ENCODE measurements around the gene LRP6. TPM values are rescaled to one million over a fixed set of nuclear protein-coding genes. Genes with fewer than 3 reads are reported as not detected.
"Not testable (repeated sequence)": the region's sequence is repeated elsewhere in the genome, so short reads cannot be mapped to it uniquely, and the experiment has no call there.

The LRP6 gene
- total RNA-seq (2014; rRNA removed; shearing (Covaris generic)): 28.7 and 32.2 TPM in 2 replicates

GRCh38 chr12:12266873-12267741 lies at the start of gene LRP6:
TSS of gene LRP6 (minus strand) at chr12:12267044. CDS start at chr12:12266735, 309 bp downstream.
- DNase-seq (ENCODE audit: low spot score): peak; percentile 93

GRCh38 chr12:12315838-12316237 lies 49.0 kb upstream of the LRP6 start:
- DNase-seq (ENCODE audit: low spot score): no peak

DNA sequence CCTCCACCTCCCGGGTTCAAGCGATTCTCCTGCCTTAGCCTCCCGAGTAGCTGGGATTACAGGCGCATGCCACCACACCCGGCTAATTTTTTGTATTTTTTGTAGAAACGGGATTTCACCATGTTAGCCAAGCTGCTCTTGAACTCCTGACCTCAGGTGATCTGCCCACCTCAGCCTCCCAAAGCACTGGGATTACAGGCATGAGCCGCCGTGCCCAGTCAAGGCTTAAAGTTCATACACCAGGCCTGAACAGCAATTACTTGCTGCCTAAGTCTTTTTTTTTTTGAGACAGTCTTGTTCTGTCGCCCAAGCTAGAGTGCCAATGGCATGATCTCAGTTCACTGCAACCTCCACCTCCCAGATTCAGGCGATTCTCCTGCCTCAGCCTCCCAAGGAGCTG lies 43.9 kb upstream of the LRP6 start:
- not testable (repeated sequence) for DNase-seq (ENCODE audit: low spot score)

DNA sequence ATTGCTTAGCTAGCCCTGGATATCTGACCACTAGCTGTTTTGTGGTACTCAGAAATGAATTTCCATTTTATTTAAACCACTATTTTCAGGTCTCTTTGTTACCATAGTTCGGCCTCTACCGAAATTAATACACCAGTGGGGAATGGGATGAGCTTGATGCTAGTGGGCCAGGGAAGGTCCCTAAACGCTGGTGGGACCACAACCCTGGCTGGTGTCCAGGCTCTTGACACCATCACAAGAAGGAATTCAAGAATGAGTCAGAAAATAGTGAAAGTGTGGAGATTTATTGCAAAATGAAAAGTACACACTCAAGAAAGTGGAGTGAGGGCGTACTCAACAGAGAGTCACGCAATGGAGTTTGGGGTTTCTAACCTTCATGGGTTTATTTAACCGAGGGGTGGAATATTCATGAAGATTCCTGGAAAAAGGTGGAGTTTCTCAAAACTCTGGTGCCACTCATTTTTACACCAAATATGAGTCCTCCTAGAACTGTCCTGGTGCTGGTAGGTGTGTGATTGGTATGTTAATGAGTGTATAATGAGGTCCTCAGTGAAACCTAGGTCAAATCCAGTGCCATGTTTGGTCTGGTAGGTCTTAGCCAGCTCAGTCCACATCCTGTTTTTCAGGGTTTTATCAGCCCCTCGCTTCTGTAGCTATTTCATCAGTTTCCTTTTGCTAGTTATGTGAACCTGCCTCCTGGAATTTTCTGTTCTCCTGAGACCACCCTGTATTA lies 38.9 kb upstream of the LRP6 start:
- DNase-seq (ENCODE audit: low spot score): no peak

DNA sequence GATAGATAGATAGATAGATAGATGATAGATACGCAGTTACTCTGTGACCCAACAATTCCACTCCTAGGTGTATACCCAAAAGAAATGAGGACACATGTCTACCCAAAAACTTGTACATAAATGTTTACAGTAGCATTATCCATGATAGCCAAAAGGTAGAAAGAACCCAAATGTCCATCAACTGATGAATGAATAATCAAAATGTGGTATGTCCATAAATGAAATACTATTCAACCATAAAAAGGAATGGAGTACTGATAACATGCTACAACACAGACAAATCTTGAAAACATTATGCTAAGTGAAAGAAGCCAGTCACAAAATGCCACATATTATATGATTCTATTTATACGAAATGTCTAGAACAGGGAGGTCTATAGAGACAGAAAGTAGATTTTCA lies 36.1 kb upstream of the LRP6 start:
- no peak for DNase-seq (ENCODE audit: low spot score)

- DNase-seq (ENCODE audit: low spot score): no peak
These were observed 34.3 kb upstream of the LRP6 start for GRCh38 chr12:12301122-12301521.

- DNase-seq (ENCODE audit: low spot score): no peak
These were observed 30.5 kb upstream of the LRP6 start for GRCh38 chr12:12297201-12297830.

DNA sequence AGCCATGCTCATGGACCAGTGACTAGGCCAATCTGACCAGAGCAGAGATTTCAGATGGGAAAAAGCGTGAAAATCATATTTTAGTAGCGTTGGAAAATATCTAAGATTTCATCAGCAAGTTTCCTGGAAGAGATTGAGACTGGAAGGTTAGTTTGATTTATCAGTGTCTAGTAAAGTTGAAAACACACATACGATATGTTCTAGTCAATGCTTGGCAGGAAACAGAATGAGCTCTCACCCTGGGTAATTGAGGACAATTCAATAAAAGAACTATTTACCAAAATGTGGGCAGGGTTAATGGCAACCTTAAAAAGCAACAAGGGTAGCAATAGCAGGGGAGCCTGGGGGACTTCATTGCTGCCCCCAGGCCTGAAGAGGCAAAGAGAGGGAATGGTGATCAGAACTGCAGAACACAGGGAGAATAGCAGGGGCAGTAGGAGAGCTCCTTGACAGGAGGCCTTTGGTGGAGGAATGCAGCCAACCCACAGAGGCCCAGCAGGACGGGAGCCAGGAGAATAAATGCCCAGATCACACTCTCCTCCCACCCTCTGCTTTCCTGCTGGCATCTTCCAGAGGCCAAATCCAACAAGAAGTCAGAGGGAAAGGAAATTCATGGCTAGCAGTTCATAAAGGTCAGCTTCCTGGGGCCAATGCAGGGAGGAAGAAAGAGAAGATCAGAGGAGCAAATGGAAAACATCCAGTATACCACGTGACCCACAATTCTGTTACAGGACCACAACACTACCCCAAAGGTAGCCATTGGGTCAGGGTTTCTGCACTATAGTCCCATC lies 27.6 kb upstream of the LRP6 start:
- DNase-seq (ENCODE audit: low spot score): no peak

- DNase-seq (ENCODE audit: low spot score): no peak
These were observed 23.4 kb upstream of the LRP6 start for GRCh38 chr12:12290206-12290605.

DNA sequence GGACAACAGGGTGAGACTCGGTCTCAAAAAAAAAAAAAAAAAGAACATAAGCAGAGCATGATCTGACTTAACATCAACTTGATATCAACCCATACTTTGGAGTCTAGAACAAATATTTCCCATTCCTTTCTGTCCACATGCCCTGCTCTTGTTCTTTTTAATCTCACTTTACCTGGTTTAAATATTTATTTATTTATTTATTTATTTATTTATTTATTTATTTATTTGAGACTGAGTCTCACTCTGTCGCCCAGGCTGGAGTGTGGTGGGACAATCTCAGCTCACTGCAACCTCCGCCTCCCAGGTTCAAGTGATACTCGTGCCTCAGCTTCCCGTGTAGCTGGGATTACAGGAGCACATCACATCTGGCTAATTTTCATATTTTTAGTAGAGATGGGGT lies 19.6 kb upstream of the LRP6 start:
- DNase-seq (ENCODE audit: low spot score): no peak

GRCh38 chr12:12282761-12283425 lies 16.0 kb upstream of the LRP6 start:
- peak; percentile 26 for DNase-seq (ENCODE audit: low spot score)

- no peak for DNase-seq (ENCODE audit: low spot score)
These were observed 15.4 kb upstream of the LRP6 start for GRCh38 chr12:12282202-12282601.

DNA sequence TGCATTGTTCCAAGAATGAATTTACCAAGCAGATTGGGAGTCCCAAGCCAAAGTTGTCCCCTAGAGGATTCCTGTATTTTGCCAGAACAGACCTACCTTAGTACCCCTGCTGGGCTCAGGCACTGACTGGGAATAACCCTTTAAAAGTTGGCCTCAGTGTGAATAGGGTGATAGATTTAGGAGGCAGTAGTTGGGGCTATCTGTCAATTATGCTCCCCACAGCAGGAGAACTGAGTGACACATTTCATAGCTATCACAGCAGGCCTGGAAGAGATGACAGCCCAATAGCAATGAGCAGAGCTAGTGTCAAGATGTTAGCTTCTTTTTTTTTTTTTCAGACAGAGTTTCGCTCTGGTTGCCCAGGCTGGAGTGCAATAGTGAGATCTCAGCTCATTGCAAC lies 14.3 kb upstream of the LRP6 start:
- no peak for DNase-seq (ENCODE audit: low spot score)

DNA sequence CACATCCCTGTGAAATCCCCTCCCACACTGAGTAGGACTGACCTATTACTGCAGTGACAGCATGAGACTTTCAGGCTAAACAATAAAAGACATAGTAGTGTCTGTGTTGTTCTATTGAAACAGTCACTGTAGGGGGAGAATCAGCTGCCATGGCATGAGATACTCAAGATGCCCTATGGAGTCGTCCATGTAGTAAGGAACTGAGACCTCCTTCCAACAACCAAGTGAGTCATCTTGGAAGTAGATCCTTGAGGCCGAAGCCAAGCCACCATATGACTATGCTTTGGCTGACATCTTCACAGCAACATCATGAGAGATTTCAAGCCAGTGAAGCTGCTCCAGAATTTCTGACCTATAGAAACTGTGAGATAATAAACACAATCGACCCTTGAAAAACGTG lies 12.1 kb upstream of the LRP6 start:
- DNase-seq (ENCODE audit: low spot score): no peak

DNA sequence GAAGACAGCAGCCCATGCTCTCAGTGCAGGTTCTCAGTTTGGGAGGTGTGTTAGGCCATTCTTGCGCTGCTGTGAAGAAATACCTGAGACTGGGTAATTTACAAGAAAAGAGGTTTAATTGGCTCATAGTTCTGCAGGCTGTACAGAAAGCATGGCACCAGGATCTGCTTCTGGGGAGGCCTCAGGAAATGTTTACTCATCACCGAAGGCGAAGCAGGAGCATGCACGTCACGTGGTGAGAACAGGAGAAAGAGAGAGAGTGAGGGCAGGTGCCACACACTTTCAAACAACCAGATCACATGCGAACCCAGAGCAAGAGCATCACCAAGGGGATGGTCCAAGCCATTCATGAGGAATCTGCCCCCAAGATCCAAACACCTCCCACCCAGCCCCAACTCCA lies 9.0 kb upstream of the LRP6 start:
- no peak for DNase-seq (ENCODE audit: low spot score)

DNA sequence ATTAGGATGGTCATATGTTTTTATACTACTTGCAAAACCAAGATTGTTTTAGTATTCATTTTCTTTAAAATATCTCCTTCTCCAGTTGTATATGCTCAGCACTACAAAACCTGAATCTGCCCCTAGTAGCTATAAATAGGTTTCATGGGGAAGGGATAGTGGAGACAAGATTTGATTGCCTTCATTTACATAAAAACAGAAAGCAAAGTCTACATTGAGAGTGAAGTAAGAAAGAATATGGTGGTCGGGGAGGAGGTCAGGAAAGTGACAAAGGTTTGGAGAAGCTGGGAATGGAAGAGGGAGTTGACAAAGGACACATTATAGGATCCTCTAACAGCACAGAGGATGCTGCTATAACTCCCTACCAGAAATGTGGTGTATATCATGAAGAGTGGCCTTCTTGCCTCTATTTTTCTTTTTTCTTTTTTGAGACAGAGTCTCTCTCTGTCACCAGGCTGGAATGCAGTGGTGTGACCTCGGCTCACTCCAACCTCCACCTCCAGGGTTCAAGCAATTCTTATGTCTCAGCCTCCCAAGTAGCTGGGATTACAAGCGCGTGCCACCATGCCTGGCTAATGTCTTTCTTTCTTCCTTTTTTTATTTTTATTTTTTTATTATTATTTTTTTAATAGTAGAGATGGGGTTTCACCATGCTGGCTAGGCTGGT lies 6.6 kb upstream of the LRP6 start:
- no peak for DNase-seq (ENCODE audit: low spot score)

- no peak for DNase-seq (ENCODE audit: low spot score)
These were observed 6.0 kb upstream of the LRP6 start for GRCh38 chr12:12272869-12273268.

- no peak for DNase-seq (ENCODE audit: low spot score)
These were observed 3.4 kb upstream of the LRP6 start for GRCh38 chr12:12270226-12270625.

GRCh38 chr12:12267742-12268200 lies 927 bp upstream of the LRP6 start:
- peak; percentile 41 for DNase-seq (ENCODE audit: low spot score)

- DNase-seq (ENCODE audit: low spot score): no peak
These were observed 413 bp downstream of the LRP6 start for GRCh38 chr12:12266389-12266872.
